HL-60 (cell line): Measurements from ENCODE around the gene PLLP.

ENCODE experiments used
- CTCF ChIP-seq: IDR thresholded peaks from one replicate; pipeline ENCODE4 v1.5.1; 2011; ENCODE audit warnings: low read length, control low read depth, inconsistent platforms; ENCODE audit not compliant: insufficient read depth
- POLR2AphosphoS5 ChIP-seq: IDR thresholded peaks from 2 replicates; pipeline ENCODE4 v1.6.1; 2012; ENCODE audit warnings: low read depth
- REST ChIP-seq: IDR thresholded peaks from 2 replicates; pipeline ENCODE4 v1.6.1; 2012; ENCODE audit warnings: low read depth; ENCODE audit not compliant: insufficient replicate concordance

- TF ChIP-seq CTCF (no peak), REST (no peak), POLR2AphosphoS5 (no peak)
Observed at GRCh38 chr16:57299719-57300386, 15.4 kb upstream of the PLLP start.
